Mammary epithelial cell (primary cell): ENCODE measurements around the gene RBM33.

Experiments used
- CTCF ChIP-seq, 2 donors: IDR thresholded peaks in 1 of 2; conservative IDR thresholded peaks in 1 of 2; 2 replicates each; pipeline ENCODE4 v1.5.1; 2011 to 2012; ENCODE audit warnings: inconsistent platforms in 2 of 2, low read length in 2 of 2, mild to moderate bottlenecking in 2 of 2, control low read depth in 1 of 2, low read depth in 1 of 2; ENCODE audit not compliant: insufficient read depth in 1 of 2; ENCODE audit errors: extremely low read depth in 1 of 2
- EZH2 ChIP-seq: IDR thresholded peaks from 2 replicates; pipeline ENCODE4 v1.6.1; 2012; ENCODE audit warnings: low read length, inconsistent platforms, borderline replicate concordance

- TF ChIP-seq EZH2 (no peak), CTCF (conservative IDR thresholded peaks at IDR 0.05 in 1 of 2, IDR thresholded peaks at IDR 0.05 in 1 of 2; ENCODE audit: extremely low read depth in 1 of 2, insufficient read depth in 1 of 2, low read depth in 1 of 2, low read length in 2 of 2) (no peak)
These were observed 174.3 kb downstream of the RBM33 start for GRCh38 chr7:155818820-155819168.
